Activated T-cell treated with anti-CD3 and anti-CD28 coated beads, Interleukin-2, amount 50 U/mL, for 72 hours (primary cell): ENCODE measurements around the gene OR51T1. TPM values are rescaled to one million over a fixed set of nuclear protein-coding genes. Genes with fewer than 3 reads are reported as not detected.

Experiments
- ATAC-seq, 2 donors: fragments of 150-1000 bp; cut with Tn5 transposase; replicated peaks in 1 of 2; 2 replicates each; pipeline ENCODE4 v1.10.0; 2021; ENCODE audit warnings: moderate library complexity in 2 of 2, mild to moderate bottlenecking in 1 of 2
- DNase-seq, 2 donors: peaks; one replicate each; pipeline ENCODE4 v3.0.0; 2021 to 2022; ENCODE audit warnings: mixed read lengths in 1 of 2
- H3K27ac Mint-ChIP-seq: one replicate; pipeline ENCODE4 v1.8.0; 2022; ENCODE audit warnings: mild to moderate bottlenecking, moderate library complexity, mixed read lengths
- H3K27me3 Mint-ChIP-seq: one replicate; pipeline ENCODE4 v1.8.0; 2022; ENCODE audit warnings: low read depth, mixed read lengths
- H3K36me3 Mint-ChIP-seq, 2 donors: one replicate each; pipeline ENCODE4 v1.8.0; 2022; ENCODE audit warnings: mixed read lengths in 2 of 2, mild to moderate bottlenecking in 1 of 2; ENCODE audit not compliant: insufficient read depth in 2 of 2
- H3K4me1 Mint-ChIP-seq: one replicate; pipeline ENCODE4 v1.8.0; 2022; ENCODE audit warnings: low read depth, mixed read lengths
- H3K4me3 Mint-ChIP-seq, 2 donors: one replicate each; pipeline ENCODE4 v1.8.0; 2022; ENCODE audit warnings: mild to moderate bottlenecking in 2 of 2, mixed read lengths in 2 of 2, moderate library complexity in 2 of 2
- H3K9me3 Mint-ChIP-seq, 2 donors: one replicate each; pipeline ENCODE4 v1.8.0; 2022; ENCODE audit warnings: mixed read lengths in 2 of 2
- total RNA-seq, 2 donors: library from RNA; stranded (reverse); gene quantifications; one replicate each; pipeline ENCODE4 v1.2.3, GENCODE V29; 2022

The OR51T1 gene
- total RNA-seq, 2 donors from 2014 or later, result not detected

DNA sequence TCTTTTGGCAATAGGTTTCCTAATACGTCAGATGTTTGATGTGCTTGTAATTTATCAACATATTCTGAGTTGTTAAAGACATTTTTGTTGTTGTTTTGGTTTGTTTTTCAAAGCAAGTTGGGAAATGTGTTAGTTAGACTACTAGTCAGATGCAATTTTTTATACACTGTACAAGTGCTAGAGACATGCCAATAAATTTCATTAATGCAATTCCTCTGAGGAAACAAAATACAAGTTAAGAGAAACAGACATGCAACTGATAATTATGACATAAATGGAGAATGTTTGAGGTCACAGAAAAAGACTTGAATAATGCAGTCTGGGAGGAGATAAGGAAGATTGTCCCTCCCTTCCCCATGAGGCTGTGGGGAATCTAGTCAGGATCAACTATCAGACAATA lies 5.9 kb downstream of the OR51T1 start:
- no peak for ATAC-seq
- H3K4me3 Mint-ChIP-seq, result no peak overlapping the region
- no peaks in the 10 kb centered on the region for H3K4me1 Mint-ChIP-seq
- peaks cover 0 to 4% of the 10 kb centered on the region in 2 donors for H3K9me3 Mint-ChIP-seq
- H3K27me3 Mint-ChIP-seq, result peaks cover 9% of the 10 kb centered on the region
- H3K27ac Mint-ChIP-seq, result no peak overlapping the region
- H3K36me3 Mint-ChIP-seq, result no peaks in the 10 kb centered on the region
- no peak for DNase-seq

DNA sequence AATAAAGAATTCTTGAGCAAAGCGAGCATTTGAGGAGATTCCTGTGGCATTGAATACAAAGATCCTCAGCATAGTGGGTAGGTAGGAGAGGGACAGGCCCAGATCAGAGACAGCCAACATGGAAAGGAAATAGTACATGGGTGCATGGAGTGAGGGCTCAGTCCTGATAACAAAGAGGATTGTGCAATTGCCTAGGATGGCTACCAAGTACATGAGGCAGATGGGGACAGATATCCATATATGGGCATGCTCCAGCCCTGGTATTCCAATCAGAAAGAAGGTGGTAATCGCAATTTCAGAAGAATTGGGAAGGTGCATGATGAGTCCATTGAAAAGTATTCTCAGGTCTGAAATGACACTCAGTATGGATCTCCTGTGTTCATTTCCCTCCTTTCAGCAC lies 8.6 kb downstream of the OR51T1 start:
- Mint-ChIP-seq H3K27ac (no peak overlapping the region), H3K27me3 (peaks cover 9% of the 10 kb centered on the region), H3K4me3 (no peak overlapping the region), H3K9me3 (peaks cover 0 to 4% of the 10 kb centered on the region in 2 donors), H3K36me3 (no peaks in the 10 kb centered on the region), H3K4me1 (no peaks in the 10 kb centered on the region)
- DNase-seq (no peak), ATAC-seq (no peak)

DNA sequence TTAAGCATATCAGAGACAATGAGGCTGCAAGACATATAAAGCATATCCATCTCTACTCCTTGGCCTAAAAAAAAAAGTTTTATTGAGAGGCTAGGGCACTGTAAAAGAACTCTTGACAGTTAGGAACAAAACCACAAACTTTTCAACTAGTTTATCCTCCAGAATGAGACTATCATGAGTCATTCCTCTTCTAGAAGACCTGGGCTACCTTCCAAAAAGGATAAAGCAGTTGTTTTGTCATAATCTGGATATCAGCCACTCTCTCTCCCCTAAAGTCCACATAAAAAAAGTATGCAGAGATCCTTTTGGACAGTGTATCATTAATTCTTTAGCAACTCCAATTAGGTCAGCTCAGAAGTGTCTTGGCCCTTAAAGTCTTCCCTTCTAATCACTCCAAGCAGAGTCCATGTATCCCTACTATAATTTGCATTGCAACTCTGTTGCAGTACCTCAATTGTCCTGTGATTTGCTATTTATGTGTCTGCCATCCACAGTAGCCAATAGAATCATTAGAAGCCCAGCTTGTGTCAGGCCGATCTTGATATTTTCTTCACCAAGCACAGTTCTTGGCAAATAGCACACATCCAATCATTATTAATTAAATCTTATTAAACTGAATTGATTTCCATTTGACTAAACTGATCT lies 10.4 kb downstream of the OR51T1 start:
- peaks cover 9% of the 10 kb centered on the region for H3K27me3 Mint-ChIP-seq
- H3K27ac Mint-ChIP-seq, result no peak overlapping the region
- H3K4me3 Mint-ChIP-seq, result no peak overlapping the region
- DNase-seq (no peak), ATAC-seq (no peak)
- no peaks in the 10 kb centered on the region for H3K36me3 Mint-ChIP-seq
- no peaks in the 10 kb centered on the region for H3K4me1 Mint-ChIP-seq
- peaks cover 0 to 4% of the 10 kb centered on the region in 2 donors for H3K9me3 Mint-ChIP-seq

DNA sequence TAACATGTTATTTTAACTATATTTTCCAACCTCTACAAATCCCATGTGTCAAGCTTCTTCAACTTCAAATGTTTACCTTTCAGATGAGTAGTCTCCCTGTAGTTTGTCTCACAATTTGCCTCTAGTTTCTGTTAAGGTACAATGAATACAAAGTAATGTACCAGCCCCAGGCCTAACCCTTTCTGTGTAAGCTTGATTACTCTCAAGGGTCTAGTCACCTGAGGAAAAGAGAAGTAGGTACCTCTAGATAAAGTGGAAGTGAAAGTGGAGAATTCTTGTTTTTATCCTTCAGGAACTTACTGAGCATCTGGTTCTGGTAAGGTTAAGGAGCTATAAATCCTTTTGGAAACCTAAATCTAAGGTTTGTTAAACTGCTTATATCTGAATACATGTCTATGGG lies 21.8 kb downstream of the OR51T1 start, which contains the start of gene OR51A7:
TSS of gene OR51A7 (plus strand) at position 300 of the 400 bp plus-strand sequence. CDS start 3,587 bp downstream, outside the sequence.
- Mint-ChIP-seq H3K27me3 (no peaks in the 10 kb centered on the region), H3K4me3 (no peak within 1 kb of the TSS), H3K9me3 (peaks cover 0 to 2% of the 10 kb centered on the region in 2 donors), H3K27ac (peak within 1 kb of the TSS; percentile 20), H3K4me1 (no peaks in the 10 kb centered on the region), H3K36me3 (no peaks in the 10 kb centered on the region)
- DNase-seq (no peak), ATAC-seq (no peak)

DNA sequence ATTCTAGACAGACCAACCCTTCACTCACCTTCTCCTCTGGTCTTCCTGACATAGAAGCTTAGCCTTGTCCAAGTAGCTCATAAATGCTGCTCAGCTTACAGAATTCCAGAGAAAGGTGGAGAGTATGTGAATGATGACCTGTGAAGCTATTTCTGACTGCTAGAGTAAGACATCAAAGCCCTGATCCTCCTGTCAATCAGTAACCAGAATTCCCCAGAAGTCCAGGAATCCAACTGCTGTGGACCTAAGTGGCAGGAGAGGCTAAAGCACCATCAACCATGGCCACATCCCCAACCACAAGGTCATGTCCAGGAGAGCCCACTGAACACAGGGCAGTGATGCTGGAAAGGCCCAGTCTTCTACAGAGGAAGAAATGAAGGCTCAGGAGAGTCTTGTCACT lies 34.9 kb downstream of the OR51T1 start:
- Mint-ChIP-seq H3K36me3 (no peaks in the 10 kb centered on the region), H3K4me1 (no peaks in the 10 kb centered on the region), H3K27me3 (no peaks in the 10 kb centered on the region), H3K27ac (no peak overlapping the region), H3K4me3 (no peak overlapping the region), H3K9me3 (no peaks in the 10 kb centered on the region)
- ATAC-seq (no peak), DNase-seq (no peak)

DNA sequence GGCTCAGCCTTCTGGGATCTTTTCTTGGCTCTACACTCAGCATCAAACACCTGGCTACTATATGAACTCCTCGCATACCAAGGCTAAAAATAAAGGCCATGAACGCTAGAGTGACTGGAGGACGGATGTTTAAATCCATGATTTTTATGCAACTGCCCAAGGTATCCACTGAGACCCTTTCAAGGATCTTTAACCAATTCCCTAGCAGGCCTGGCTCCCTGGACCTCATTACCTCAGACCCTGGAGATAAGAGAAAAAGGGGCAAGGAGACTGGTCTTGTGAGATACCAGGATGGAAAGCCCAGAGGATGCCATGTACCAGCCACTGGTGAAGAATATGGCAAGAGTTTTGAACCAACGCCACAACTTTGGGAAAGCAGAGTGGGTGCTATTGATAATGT lies 37.5 kb downstream of the OR51T1 start, which contains the start of gene OR51G2:
TSS of gene OR51G2 (minus strand) at position 101 of the 400 bp plus-strand sequence. CDS start 3,687 bp downstream, outside the sequence.
- ATAC-seq, result no peak
- Mint-ChIP-seq H3K9me3 (peaks cover 0 to 2% of the 10 kb centered on the region in 2 donors), H3K27ac (no peak within 1 kb of the TSS), H3K36me3 (no peaks in the 10 kb centered on the region), H3K27me3 (peaks cover 9% of the 10 kb centered on the region), H3K4me1 (no peaks in the 10 kb centered on the region), H3K4me3 (no peak within 1 kb of the TSS)
- DNase-seq, result no peak

DNA sequence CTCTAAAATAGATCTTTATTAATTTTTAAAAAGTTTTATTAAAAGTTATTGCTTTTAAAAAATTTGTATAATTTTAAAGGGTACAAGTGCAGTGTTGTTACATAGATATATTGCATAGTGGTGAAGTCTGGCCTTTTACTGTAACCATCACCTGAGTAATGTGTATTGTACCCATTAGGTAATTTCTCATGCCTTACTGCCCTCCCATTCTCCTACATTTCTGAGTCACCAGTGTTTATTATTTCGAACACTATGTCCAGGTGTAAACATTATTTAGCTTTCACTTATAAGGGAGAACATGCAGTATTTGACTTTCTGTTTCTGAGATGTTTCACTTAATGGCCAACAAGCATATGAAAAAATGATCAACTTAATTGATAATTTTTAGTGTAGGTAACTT lies 40.1 kb downstream of the OR51T1 start:
- ATAC-seq (no peak), DNase-seq (no peak)
- Mint-ChIP-seq H3K27me3 (peaks cover 9% of the 10 kb centered on the region), H3K36me3 (no peaks in the 10 kb centered on the region), H3K27ac (no peak overlapping the region), H3K4me1 (no peaks in the 10 kb centered on the region), H3K4me3 (no peak overlapping the region), H3K9me3 (peaks cover 0 to 2% of the 10 kb centered on the region in 2 donors)

DNA sequence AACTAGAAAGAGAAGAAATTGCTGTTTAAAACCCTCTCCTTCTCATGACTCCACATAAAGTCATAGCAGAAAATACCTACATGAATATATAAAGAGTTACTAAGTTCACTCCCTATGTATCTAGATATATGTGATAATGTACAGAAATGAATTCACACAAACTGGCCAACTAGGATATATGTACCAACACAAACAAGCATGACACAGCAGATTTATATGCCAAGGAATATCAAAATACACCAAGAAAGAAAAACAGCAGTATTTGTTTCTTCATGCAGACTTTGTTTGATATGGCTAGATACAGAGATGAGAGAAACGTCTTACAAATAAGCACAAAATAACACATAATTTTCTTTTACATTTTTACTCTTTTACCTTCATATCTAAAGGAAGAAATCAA lies 40.6 kb downstream of the OR51T1 start:
- Mint-ChIP-seq H3K36me3 (no peaks in the 10 kb centered on the region), H3K4me3 (no peak overlapping the region), H3K4me1 (no peaks in the 10 kb centered on the region), H3K27ac (no peak overlapping the region), H3K27me3 (peaks cover 9% of the 10 kb centered on the region), H3K9me3 (peaks cover 0 to 2% of the 10 kb centered on the region in 2 donors)
- no peak for ATAC-seq
- DNase-seq, result no peak

DNA sequence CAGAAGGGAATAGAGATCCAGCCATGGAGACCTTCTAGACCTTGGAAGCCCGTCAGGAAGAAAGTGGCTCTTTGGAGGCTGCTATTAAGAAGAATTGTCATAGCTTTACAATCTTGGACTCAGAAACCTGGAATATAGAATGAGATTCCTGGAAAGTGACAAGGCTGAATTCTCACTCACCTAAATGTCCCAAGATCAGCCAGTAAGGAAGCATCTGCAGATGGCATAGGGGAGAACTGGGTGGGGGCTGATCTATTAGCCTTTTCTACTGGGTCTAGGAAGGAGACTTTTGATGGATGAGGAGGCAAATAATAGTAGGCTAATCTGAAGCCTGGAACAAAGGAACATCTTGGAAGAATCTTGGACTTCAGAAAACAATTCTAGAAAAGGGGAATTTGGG lies 42.5 kb downstream of the OR51T1 start, which contains the start of gene OR51G1:
TSS of gene OR51G1 (minus strand) at position 101 of the 400 bp plus-strand sequence. CDS start at position 101, 0 bp downstream.
- Mint-ChIP-seq H3K4me3 (no peak within 1 kb of the TSS), H3K27ac (no peak within 1 kb of the TSS), H3K4me1 (no peaks in the 10 kb centered on the region), H3K9me3 (peaks cover 0 to 2% of the 10 kb centered on the region in 2 donors), H3K36me3 (no peaks in the 10 kb centered on the region), H3K27me3 (peaks cover 9% of the 10 kb centered on the region)
- DNase-seq (no peak), ATAC-seq (no peak)

DNA sequence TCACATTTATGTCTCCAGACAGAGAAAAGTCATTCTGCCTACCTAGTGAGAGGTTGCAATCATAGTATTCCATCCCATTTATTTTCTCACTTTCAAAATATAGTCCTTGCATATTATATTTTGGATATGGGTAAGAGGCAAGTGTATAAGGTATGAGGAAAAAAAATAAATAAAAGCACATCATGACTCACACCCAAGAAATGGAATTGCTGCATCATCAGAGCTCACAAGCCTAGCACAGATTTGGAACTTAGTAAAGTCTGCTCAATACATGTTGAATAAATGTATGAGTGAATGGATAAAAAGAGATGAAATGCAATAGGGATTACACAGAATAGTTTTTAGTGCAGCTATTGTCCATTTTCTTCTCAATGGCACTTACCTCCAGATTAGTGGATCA lies 44.9 kb downstream of the OR51T1 start:
- Mint-ChIP-seq H3K36me3 (no peaks in the 10 kb centered on the region), H3K27ac (no peak overlapping the region), H3K9me3 (peaks cover 2% of the 10 kb centered on the region in 2 donors), H3K27me3 (peaks cover 9% of the 10 kb centered on the region), H3K4me1 (no peaks in the 10 kb centered on the region), H3K4me3 (no peak overlapping the region)
- ATAC-seq (no peak), DNase-seq (no peak)

Other genes with a start within 250 kb of the OR51T1 start
- gene OR51D1, start 244.4 kb upstream of the OR51T1 start, total RNA-seq, result not detected
- not detected for gene OR51E1, start 237.9 kb upstream of the OR51T1 start, total RNA-seq
- gene OR51E2, start 184.0 kb upstream of the OR51T1 start, total RNA-seq, result not detected
- not detected for gene MMP26, start 177.1 kb upstream of the OR51T1 start, total RNA-seq
- gene OR51F1, start 112.0 kb upstream of the OR51T1 start, total RNA-seq, result not detected
- not detected for gene OR52R1, start 77.5 kb upstream of the OR51T1 start, total RNA-seq
- gene OR51F2, start 60.6 kb upstream of the OR51T1 start, total RNA-seq, result not detected
- gene OR51S1, start 32.7 kb upstream of the OR51T1 start, total RNA-seq, result not detected
- not detected for gene OR51A7, start 21.9 kb downstream of the OR51T1 start, total RNA-seq
- gene OR51G2, start 37.5 kb downstream of the OR51T1 start, total RNA-seq, result not detected
- not detected for gene OR51G1, start 42.4 kb downstream of the OR51T1 start, total RNA-seq
- not detected for gene OR51A4, start 65.7 kb downstream of the OR51T1 start, total RNA-seq
- gene OR51A2, start 73.8 kb downstream of the OR51T1 start, total RNA-seq, result not detected
- not detected for gene OR51L1, start 113.0 kb downstream of the OR51T1 start, total RNA-seq
- not detected for gene OR52J3, start 164.6 kb downstream of the OR51T1 start, total RNA-seq
- gene OR52E2, start 177.7 kb downstream of the OR51T1 start, total RNA-seq, result not detected
- gene OR52E1, start 187.7 kb downstream of the OR51T1 start, total RNA-seq, result not detected